GM23248 (cell line): Measurements from ENCODE around the gene NR3C2.

ENCODE experiments used
- EZH2 ChIP-seq: fragments of 200-600 bp; sonication (generic); IDR thresholded peaks from 2 replicates; pipeline ENCODE4 v1.6.1; 2018; ENCODE audit warnings: antibody characterized with exemption, mild to moderate bottlenecking; ENCODE audit not compliant: insufficient read depth, poor library complexity, severe bottlenecking
- EZH2phosphoT487 ChIP-seq: fragments of 200-600 bp; sonication (generic); IDR thresholded peaks from 2 replicates; pipeline ENCODE4 v1.6.1; 2018; ENCODE audit warnings: antibody characterized with exemption, moderate library complexity, mild to moderate bottlenecking, low read depth; ENCODE audit not compliant: insufficient read depth

DNA sequence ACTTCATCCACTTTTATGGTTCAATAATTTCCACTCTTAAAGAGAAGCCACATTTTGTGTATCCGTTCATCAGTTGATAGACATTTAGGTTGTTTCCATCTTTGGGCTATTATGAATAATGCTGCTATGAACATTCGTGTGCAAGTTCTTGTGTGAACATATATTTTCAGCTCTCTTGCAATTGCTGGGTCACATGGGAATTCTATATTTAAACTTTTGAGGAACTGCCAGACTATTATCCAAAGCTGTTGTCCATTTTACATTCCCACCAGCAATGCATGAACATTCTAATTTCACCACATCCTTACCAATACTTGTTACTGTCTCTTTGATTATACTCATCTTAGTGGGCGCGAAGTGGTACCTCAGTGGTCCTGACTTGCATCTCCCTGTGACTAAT is 61.9 kb downstream of the NR3C2 start:
- TF ChIP-seq EZH2phosphoT487 (no peak), EZH2 (no peak)
